Liver (tissue), 3 donors: ENCODE measurements around the gene PIN4.

ENCODE experiments used
- GABPA ChIP-seq, 2 donors: IDR thresholded peaks in 1 of 2; conservative IDR thresholded peaks in 1 of 2; 2 replicates each; pipeline ENCODE4 v1.6.1; 2016; ENCODE audit warnings: antibody characterized with exemption in 2 of 2, mild to moderate bottlenecking in 1 of 2, moderate library complexity in 1 of 2
- JUND ChIP-seq, 2 donors: IDR thresholded peaks; 2 replicates each; pipeline ENCODE4 v1.6.1; 2016; ENCODE audit warnings: antibody characterized with exemption in 2 of 2
- SP1 ChIP-seq: IDR thresholded peaks from 2 replicates; pipeline ENCODE4 v1.6.1; 2018; ENCODE audit warnings: antibody characterized with exemption, mild to moderate bottlenecking
- YY1 ChIP-seq: IDR thresholded peaks from 2 replicates; pipeline ENCODE4 v1.6.1; 2016; ENCODE audit warnings: antibody characterized with exemption, mild to moderate bottlenecking
- TF ChIP-seq, protein P1 (sequence below): fragments of 150-350 bp; IDR thresholded peaks from 2 replicates; pipeline ENCODE4 v1.5.1; 2017; ENCODE audit warnings: improper control_type of control experiment, low read depth, low read length; ENCODE audit not compliant: missing input control
- TF ChIP-seq, protein P2 (sequence below): IDR thresholded peaks from 2 replicates; pipeline ENCODE4 v1.6.1; 2016; ENCODE audit warnings: antibody characterized with exemption
- TF ChIP-seq, protein P3 (sequence below): IDR thresholded peaks from 2 replicates; pipeline ENCODE4 v1.6.1; 2016; ENCODE audit warnings: antibody characterized with exemption
- donor health status: healthy.
- donor health status: healthy.

DNA sequence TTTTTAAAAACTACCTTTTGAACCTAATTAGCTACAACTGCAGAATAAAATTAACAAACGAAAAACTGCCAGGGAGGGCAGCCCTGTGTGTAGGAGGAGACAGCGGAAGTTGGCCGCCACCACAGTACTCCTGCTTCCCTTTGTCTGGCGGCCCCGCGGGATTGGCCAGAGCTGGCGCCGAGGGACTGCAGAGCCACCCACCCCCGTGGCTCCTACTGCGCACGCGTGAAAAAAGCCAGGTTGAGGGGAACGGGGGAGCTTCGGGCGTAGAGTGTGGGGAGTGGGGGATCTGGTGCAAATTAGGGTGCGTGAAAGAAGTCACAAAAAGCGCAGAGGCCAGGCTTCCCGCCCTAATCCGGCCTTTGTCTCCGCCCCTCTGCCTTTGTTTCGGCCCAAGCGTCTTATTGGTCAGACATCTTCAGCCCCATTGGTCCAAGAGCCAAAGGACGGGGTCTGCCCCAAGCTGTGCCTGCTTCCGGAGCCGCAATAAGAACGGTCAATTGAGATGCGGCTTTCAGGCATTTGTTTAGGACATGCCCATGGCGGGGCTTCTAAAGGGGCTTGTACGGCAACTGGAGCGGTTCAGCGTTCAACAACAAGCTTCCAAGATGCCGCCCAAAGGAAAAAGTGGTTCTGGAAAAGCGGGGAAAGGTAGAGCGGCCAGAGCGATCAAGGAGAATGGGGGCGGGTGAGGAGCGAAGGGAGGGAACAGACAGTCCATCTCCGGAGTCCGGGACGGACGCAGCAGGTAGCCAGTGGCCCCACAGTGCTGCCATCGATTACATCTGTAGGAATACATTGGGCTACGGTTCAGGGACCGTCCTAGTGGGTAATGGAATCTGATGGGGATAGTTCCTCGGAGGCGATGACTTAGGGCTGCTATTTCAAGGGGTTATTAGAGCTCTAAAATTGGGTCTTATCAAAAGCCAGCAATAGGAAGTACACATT lies at the start of gene PIN4:
- TF ChIP-seq, protein P1, sequence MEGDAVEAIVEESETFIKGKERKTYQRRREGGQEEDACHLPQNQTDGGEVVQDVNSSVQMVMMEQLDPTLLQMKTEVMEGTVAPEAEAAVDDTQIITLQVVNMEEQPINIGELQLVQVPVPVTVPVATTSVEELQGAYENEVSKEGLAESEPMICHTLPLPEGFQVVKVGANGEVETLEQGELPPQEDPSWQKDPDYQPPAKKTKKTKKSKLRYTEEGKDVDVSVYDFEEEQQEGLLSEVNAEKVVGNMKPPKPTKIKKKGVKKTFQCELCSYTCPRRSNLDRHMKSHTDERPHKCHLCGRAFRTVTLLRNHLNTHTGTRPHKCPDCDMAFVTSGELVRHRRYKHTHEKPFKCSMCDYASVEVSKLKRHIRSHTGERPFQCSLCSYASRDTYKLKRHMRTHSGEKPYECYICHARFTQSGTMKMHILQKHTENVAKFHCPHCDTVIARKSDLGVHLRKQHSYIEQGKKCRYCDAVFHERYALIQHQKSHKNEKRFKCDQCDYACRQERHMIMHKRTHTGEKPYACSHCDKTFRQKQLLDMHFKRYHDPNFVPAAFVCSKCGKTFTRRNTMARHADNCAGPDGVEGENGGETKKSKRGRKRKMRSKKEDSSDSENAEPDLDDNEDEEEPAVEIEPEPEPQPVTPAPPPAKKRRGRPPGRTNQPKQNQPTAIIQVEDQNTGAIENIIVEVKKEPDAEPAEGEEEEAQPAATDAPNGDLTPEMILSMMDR = no peak
- TF ChIP-seq YY1 (peak; percentile 85), JUND (IDR thresholded peaks at IDR 0.05) (no peak), SP1 (peak; percentile 74), GABPA (IDR thresholded peaks at IDR 0.05 in 1 of 2, conservative IDR thresholded peaks at IDR 0.05 in 1 of 2) (peak; percentile 25 to 59)
- TF ChIP-seq, protein P2, sequence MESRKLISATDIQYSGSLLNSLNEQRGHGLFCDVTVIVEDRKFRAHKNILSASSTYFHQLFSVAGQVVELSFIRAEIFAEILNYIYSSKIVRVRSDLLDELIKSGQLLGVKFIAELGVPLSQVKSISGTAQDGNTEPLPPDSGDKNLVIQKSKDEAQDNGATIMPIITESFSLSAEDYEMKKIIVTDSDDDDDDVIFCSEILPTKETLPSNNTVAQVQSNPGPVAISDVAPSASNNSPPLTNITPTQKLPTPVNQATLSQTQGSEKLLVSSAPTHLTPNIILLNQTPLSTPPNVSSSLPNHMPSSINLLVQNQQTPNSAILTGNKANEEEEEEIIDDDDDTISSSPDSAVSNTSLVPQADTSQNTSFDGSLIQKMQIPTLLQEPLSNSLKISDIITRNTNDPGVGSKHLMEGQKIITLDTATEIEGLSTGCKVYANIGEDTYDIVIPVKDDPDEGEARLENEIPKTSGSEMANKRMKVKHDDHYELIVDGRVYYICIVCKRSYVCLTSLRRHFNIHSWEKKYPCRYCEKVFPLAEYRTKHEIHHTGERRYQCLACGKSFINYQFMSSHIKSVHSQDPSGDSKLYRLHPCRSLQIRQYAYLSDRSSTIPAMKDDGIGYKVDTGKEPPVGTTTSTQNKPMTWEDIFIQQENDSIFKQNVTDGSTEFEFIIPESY = no peak
- TF ChIP-seq, protein P3, sequence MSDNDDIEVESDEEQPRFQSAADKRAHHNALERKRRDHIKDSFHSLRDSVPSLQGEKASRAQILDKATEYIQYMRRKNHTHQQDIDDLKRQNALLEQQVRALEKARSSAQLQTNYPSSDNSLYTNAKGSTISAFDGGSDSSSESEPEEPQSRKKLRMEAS = peak; percentile 16
